Adrenal gland (tissue), 5 donors: Measurements from ENCODE around the gene RSRC2.

Source experiments
- POLR2A ChIP-seq, 2 donors: fragments of 450-650 bp; IDR thresholded peaks; one replicate each; pipeline ENCODE4 v1.6.1; 2017; ENCODE audit warnings: antibody characterized with exemption in 2 of 2, mild to moderate bottlenecking in 2 of 2, moderate library complexity in 1 of 2
- TF ChIP-seq, protein P1 (sequence below), 6 experiments: fragments of 450-650 bp in 4 of 6; fragments of 200-600 bp in 2 of 6; sonication (generic) in 1 of 6; IDR thresholded peaks; 1 replicate in 5 of 6; 2 replicates in 1 of 6; pipeline versions ENCODE4 v1.5.1 to v1.8.0; 2016 to 2021; ENCODE audit warnings: antibody characterized with exemption in 6 of 6, mild to moderate bottlenecking in 2 of 6, moderate library complexity in 1 of 6
- donor health status: DM: no; HTN: no; CAD: no.

DNA sequence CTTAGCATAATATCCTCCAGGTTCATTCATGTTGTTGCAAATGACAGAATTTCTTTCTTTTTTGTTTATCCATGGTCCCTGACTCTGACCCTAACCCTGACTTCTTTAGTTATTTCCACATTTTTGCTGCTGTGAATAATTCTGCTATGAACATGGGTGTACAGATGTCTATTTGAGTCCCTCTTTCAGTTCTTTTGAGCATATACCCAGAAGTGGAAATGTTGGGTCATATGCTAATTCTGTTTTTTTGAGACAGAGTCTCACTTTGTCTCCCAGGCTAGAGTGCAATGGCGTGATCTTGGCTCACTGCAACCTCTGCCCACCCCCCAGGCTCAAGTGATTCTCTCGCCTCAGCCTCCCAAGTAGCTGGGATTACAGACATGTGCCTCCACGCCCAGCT is 33.4 kb upstream of the RSRC2 start:
- TF ChIP-seq POLR2A (IDR thresholded peaks at IDR 0.05): no peak
- TF ChIP-seq, protein P1, sequence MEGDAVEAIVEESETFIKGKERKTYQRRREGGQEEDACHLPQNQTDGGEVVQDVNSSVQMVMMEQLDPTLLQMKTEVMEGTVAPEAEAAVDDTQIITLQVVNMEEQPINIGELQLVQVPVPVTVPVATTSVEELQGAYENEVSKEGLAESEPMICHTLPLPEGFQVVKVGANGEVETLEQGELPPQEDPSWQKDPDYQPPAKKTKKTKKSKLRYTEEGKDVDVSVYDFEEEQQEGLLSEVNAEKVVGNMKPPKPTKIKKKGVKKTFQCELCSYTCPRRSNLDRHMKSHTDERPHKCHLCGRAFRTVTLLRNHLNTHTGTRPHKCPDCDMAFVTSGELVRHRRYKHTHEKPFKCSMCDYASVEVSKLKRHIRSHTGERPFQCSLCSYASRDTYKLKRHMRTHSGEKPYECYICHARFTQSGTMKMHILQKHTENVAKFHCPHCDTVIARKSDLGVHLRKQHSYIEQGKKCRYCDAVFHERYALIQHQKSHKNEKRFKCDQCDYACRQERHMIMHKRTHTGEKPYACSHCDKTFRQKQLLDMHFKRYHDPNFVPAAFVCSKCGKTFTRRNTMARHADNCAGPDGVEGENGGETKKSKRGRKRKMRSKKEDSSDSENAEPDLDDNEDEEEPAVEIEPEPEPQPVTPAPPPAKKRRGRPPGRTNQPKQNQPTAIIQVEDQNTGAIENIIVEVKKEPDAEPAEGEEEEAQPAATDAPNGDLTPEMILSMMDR (IDR thresholded peaks at IDR 0.05): no peak
